HPDE6-E6E7 (cell line): ENCODE measurements around the gene METTL26.

Source experiments
- DNase-seq: peaks from one replicate; pipeline ENCODE4 v3.0.0; 2011; ENCODE audit warnings: missing footprints; ENCODE audit errors: extremely low spot score

METTL26 gene

GRCh38 chr16:658679-659571, 22.8 kb upstream of the METTL26 start:
- DNase-seq = no peak

GRCh38 chr16:657487-657886, 21.4 kb upstream of the METTL26 start:
- no peak for DNase-seq

GRCh38 chr16:654034-654433, 17.9 kb upstream of the METTL26 start:
- no peak for DNase-seq

GRCh38 chr16:652454-653305, 16.6 kb upstream of the METTL26 start:
- DNase-seq = no peak

- no peak for DNase-seq
Observed at GRCh38 chr16:651844-652243, 15.7 kb upstream of the METTL26 start.

- no peak for DNase-seq
Observed at GRCh38 chr16:649631-650030, 13.5 kb upstream of the METTL26 start.

- peak; percentile 90 for DNase-seq
Observed at GRCh38 chr16:648781-649589, 12.9 kb upstream of the METTL26 start, which contains the start of gene WDR90. Gene WDR90, plus strand, starts transcription at chr16:649365. Its CDS starts 52 bp downstream, at chr16:649417.

- DNase-seq = peak; percentile 56
Observed at GRCh38 chr16:648071-648780, 12.1 kb upstream of the METTL26 start.

- DNase-seq = no peak
Observed at GRCh38 chr16:647173-647902, 11.2 kb upstream of the METTL26 start.

- DNase-seq = no peak
Observed at GRCh38 chr16:646679-647172, 10.6 kb upstream of the METTL26 start.

- DNase-seq = no peak
Observed at GRCh38 chr16:645852-646678, 10.0 kb upstream of the METTL26 start.

- no peak for DNase-seq
Observed at GRCh38 chr16:644556-644955, 8.5 kb upstream of the METTL26 start.

GRCh38 chr16:643050-643368, 6.9 kb upstream of the METTL26 start:
- DNase-seq = no peak

GRCh38 chr16:642189-643049, 6.3 kb upstream of the METTL26 start:
- DNase-seq = no peak

GRCh38 chr16:641326-642188, 5.5 kb upstream of the METTL26 start, which contains the start of gene MCRIP2:
Gene MCRIP2, plus strand, starts transcription at chr16:641828. Its CDS starts 164 bp downstream, at chr16:641992.
- DNase-seq = peak; percentile 52

GRCh38 chr16:640614-641013, 4.5 kb upstream of the METTL26 start:
- DNase-seq = no peak

- no peak for DNase-seq
Observed at GRCh38 chr16:638836-639235, 2.7 kb upstream of the METTL26 start.
